Measurements from ENCODE around the gene ARHGAP31.

Gene ARHGAP31

DNA sequence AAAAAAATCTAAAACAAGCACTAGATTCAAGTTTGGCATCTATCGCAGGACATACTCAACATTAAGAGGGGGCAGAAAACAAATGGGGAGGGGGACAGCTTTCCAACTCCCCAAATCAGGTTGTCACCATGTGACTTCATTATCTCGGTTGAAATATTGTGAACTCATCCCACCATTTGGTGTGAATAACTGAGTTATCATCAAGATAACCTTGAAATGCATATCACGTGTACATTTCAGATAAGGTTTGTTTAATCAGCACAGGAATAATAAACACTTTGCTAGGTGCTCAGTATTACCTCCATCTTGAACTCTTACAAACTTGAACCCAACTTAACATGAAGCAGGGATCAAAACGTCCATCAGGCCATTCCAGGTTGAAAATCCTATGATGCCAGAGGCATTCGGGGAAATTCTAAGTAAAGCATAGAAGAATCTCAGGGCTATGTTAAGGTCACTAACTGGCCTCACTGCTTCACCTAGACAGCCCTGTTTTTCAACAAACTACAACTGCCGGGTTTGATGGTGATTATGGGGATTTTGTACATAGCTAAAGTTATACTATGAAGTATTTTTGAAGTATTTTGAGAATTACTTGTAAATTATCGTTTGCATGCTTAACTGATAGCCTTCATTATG lies 3.0 kb upstream of the ARHGAP31 start:
- DNase-seq, result no peak
- in situ Hi-C loops (cut with HindIII; ENCODE audit: low pct_ligation_motif_present, low sequenced_read_pairs), result no loop called here
- Histone ChIP-seq H3K36me3 (replicated peaks) (no peaks in the 10 kb centered on the region), H3K27ac (no peak overlapping the region), H3K27me3 (replicated peaks) (no peaks in the 10 kb centered on the region), H3K4me3 (ENCODE audit: low read depth, low read length) (no peak overlapping the region)
- TF ChIP-seq, protein P1, sequence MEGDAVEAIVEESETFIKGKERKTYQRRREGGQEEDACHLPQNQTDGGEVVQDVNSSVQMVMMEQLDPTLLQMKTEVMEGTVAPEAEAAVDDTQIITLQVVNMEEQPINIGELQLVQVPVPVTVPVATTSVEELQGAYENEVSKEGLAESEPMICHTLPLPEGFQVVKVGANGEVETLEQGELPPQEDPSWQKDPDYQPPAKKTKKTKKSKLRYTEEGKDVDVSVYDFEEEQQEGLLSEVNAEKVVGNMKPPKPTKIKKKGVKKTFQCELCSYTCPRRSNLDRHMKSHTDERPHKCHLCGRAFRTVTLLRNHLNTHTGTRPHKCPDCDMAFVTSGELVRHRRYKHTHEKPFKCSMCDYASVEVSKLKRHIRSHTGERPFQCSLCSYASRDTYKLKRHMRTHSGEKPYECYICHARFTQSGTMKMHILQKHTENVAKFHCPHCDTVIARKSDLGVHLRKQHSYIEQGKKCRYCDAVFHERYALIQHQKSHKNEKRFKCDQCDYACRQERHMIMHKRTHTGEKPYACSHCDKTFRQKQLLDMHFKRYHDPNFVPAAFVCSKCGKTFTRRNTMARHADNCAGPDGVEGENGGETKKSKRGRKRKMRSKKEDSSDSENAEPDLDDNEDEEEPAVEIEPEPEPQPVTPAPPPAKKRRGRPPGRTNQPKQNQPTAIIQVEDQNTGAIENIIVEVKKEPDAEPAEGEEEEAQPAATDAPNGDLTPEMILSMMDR (IDR thresholded peaks at IDR 0.05; ENCODE audit: low read depth, low read length, missing control alignments), result no peak

DNA sequence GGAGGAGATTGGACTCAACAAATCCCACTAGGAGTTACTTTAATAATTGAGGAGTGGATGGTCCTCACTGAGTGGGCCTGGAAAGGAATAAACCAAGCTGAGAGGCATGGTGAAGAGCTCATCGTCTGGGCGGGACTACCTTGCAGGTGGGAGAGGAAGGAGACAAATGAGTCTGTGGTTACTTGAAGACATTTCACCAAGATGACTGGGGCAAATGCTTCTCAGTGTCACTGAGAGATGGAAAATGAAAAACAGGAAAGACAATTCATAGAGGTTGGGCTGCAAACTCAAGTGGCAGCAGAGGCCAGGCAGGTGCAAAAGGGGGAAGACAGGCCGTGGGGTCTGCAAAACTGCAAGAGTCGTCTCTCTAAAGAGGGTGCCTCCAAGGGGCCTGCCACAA lies 1.5 kb upstream of the ARHGAP31 start:
- H3K27me3 ChIP-seq (replicated peaks), result no peaks in the 10 kb centered on the region
- peaks cover 5% of the 10 kb centered on the region for H3K36me3 ChIP-seq (replicated peaks)
- no peak overlapping the region for H3K4me3 ChIP-seq (ENCODE audit: low read depth, low read length)
- TF ChIP-seq, protein P1 (IDR thresholded peaks at IDR 0.05; ENCODE audit: low read depth, low read length, missing control alignments), result no peak
- in situ Hi-C loops (cut with HindIII; ENCODE audit: low pct_ligation_motif_present, low sequenced_read_pairs), result no loop called here
- no peak overlapping the region for H3K27ac ChIP-seq
- DNase-seq, result no peak

DNA sequence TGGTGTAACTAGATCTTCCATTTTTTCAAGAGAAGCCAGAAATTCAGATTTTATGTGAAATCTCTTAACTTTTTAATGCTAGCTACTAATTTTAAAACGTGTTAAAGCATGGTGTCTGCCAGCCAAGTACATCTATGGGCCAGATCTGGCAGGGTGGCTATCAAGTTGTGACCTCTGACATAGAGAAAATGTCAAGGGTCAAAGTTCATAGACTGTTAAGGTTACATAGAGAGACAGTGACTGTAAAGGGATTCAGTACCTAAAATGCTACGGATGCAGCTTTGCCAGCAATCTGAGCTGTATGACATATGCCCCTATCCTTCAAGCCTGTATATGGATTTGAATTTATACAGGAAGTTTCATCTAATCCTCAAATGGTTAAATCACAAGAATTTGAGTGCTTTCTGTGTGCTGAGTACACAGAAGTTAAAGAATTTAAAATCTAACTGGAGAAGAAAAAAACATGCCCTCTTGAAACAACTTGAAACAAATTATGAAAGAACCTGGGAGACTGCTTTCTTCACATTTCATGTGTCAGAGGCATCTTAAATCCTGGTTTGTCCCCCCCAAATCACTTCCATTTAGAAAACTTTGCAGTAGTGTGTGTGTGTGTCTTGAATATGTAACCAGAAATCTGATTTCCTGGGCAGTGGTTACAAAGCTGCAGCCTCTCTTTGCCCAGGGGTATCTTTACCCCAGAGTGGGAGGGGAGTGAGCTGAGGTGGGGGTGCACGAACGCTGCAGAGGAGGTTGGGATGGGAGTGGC lies 895 bp upstream of the ARHGAP31 start:
- in situ Hi-C loops (cut with HindIII; ENCODE audit: low pct_ligation_motif_present, low sequenced_read_pairs), result no loop called here
- Histone ChIP-seq H3K4me3 (ENCODE audit: low read depth, low read length) (peak overlapping the region; percentile 85), H3K27me3 (replicated peaks) (no peaks in the 10 kb centered on the region), H3K27ac (peak overlapping the region; percentile 85), H3K36me3 (replicated peaks) (peaks cover 8% of the 10 kb centered on the region)
- TF ChIP-seq, protein P1 (IDR thresholded peaks at IDR 0.05; ENCODE audit: low read depth, low read length, missing control alignments), result no peak
- no peak for DNase-seq

DNA sequence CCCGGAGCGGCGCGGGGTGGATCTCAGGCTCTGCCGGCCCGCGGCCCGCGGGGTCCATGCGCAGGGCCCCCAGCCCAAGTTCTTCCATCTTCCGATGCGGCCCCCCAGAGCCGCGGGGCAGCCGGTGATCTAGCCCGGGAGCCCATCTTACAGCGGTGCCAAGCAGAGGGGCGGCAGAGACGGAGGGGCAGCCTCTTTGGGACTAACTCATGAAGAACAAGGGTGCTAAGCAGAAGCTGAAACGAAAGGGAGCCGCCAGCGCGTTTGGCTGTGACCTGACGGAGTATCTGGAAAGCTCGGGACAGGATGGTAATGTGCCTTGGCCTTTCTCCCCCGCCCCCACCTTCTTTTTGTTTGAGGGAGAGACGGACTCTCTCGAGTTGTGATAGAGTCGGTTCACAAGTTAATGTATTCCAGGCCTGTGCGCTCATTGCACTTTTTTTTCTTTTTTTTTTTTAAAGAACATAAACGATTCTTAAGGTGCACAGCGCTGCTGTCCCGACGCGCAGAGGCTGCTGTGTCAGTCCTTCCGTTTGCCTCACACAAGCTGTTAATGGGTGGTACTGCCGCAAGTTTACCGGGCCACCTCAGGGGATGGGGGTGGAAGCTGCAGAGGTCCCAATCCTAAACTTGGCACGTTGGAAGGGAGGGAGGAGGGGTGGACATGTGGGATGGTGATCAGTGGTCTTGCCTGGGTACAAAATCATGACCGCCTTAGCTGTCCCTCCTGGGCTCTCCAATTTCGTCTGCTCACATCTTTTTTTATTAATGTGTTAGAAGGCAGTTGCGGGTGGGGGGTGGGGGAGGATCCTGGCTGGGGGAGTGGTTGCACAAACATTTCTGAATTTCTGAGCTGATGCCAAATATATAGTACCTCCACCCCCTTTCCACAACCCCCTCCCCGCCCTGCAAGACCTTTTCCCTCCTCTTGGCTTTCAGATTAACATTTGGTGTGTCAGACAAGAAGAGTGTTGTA lies 801 bp downstream of the ARHGAP31 start:
- Histone ChIP-seq H3K36me3 (replicated peaks) (peaks cover 8% of the 10 kb centered on the region), H3K4me3 (ENCODE audit: low read depth, low read length) (peak overlapping the region; percentile 85), H3K27ac (peak overlapping the region; percentile 85), H3K27me3 (replicated peaks) (no peaks in the 10 kb centered on the region)
- DNase-seq, result peak; percentile 36
- TF ChIP-seq, protein P1 (IDR thresholded peaks at IDR 0.05; ENCODE audit: low read depth, low read length, missing control alignments), result no peak
- in situ Hi-C loops (cut with HindIII; ENCODE audit: low pct_ligation_motif_present, low sequenced_read_pairs), result no loop called here

DNA sequence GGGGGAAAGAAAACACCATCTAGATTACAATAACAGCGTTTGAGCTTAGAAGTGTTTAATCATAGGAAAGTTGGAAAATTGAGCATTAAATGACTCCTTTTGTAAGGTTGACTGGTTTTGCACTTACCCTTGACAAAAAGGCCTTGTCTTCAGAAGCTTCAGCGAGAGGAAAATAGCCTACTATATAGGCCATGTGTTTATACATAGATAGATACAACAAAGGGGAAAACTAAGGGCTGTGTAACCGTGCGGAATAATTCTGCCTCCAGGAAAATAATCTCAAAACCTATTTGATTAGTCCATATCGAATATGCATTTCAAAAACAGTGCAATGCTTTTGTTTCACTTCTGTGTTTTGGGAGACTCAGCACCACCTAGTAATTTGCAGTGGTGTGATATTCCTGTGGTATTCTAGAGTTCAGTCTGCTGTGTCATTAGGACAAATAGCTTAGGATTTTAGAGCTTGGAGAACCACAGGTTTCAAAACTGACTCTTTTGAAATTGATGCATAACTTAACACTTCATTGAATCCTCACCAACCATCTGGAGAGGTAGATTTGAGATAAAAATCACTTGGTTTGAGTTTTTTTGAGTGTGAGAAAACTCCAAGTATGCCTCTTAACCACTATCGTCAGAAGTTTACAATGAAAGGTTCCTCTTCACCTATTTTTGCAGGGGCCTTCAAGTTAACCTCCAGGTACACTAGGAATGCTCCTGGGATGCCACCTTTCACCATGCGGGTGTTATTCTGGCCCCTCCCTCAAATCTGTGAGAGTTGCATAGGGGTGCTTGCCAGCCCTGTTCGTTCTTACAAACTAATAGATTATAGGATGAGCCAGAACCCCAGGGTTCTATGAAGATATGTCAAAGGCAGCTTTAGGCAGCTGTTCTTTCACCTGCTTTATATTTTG lies 1.9 kb downstream of the ARHGAP31 start:
- H3K27me3 ChIP-seq (replicated peaks), result no peaks in the 10 kb centered on the region
- peak overlapping the region; percentile 85 for H3K4me3 ChIP-seq (ENCODE audit: low read depth, low read length)
- H3K27ac ChIP-seq, result peak overlapping the region; percentile 77
- in situ Hi-C loops (cut with HindIII; ENCODE audit: low pct_ligation_motif_present, low sequenced_read_pairs), result no loop called here
- no peak for DNase-seq
- H3K36me3 ChIP-seq (replicated peaks), result peaks cover 8% of the 10 kb centered on the region
- TF ChIP-seq, protein P1 (IDR thresholded peaks at IDR 0.05; ENCODE audit: low read depth, low read length, missing control alignments), result no peak

Measured in brain microvascular endothelial cell (primary cell).